ENCODE data around the gene CCDC28B. TPM values are rescaled to one million over a fixed set of nuclear protein-coding genes. Genes with fewer than 3 reads are reported as not detected.

The CCDC28B gene
- polyA plus RNA-seq, 1 experiment: 13.9 TPM

GRCh38 chr1:32216566-32216965, 16.2 kb downstream of the CCDC28B start:
- ChIA-PET CTCF (interaction anchor here (0.7 to 4.0 kb wide), 24 partner anchors 9 to 198 kb away, joined by 3 to 35 read pairs (median 7); partner anchors contain the start of genes BSDC1, CCDC28B, FAM167B and HDAC1), POLR2A (interaction anchor here (0.6 to 0.8 kb wide), 2 partner anchors 30 to 35 kb away, joined by 3 to 6 read pairs; no protein-coding TSS in a partner anchor)
- Histone ChIP-seq H3K27me3 (ENCODE audit: control insufficient read depth, insufficient read depth, low read length) (no peaks in the 10 kb centered on the region), H3K36me3 (ENCODE audit: control insufficient read depth, insufficient read depth, low read length) (peaks cover 21% of the 10 kb centered on the region), H3K4me3 (ENCODE audit: low read depth, low read length) (no peak overlapping the region)
- TF ChIP-seq CTCF (IDR thresholded peaks at IDR 0.05; ENCODE audit: insufficient read depth, low read depth, low read length): no peak
- DNase-seq (ENCODE audit: low read depth): no peak

GRCh38 chr1:32219022-32219421, 18.6 kb downstream of the CCDC28B start:
- no peak for TF ChIP-seq CTCF (IDR thresholded peaks at IDR 0.05; ENCODE audit: insufficient read depth, low read depth, low read length)
- Histone ChIP-seq H3K4me3 (ENCODE audit: low read depth, low read length) (no peak overlapping the region), H3K27me3 (ENCODE audit: control insufficient read depth, insufficient read depth, low read length) (no peaks in the 10 kb centered on the region), H3K36me3 (ENCODE audit: control insufficient read depth, insufficient read depth, low read length) (peaks cover 19% of the 10 kb centered on the region)
- CTCF ChIA-PET: interaction anchor here (1.2 to 1.8 kb wide), 2 partner anchors 29 to 181 kb away, joined by 5 read pairs; no protein-coding TSS in a partner anchor
- POLR2A ChIA-PET: interaction anchor here (0.7 kb wide), 1 partner anchor 23 kb away, joined by 7 read pairs; no protein-coding TSS in a partner anchor
- peak; percentile 54 for DNase-seq (ENCODE audit: low read depth)

GRCh38 chr1:32220746-32221580, 20.6 kb downstream of the CCDC28B start:
- ChIA-PET CTCF (interaction anchor here (0.8 to 1.2 kb wide), 2 partner anchors 28 to 131 kb away, joined by 3 read pairs; no protein-coding TSS in a partner anchor), POLR2A (no interaction called here)
- Histone ChIP-seq H3K27me3 (ENCODE audit: control insufficient read depth, insufficient read depth, low read length) (no peaks in the 10 kb centered on the region), H3K36me3 (ENCODE audit: control insufficient read depth, insufficient read depth, low read length) (peaks cover 16% of the 10 kb centered on the region), H3K4me3 (ENCODE audit: low read depth, low read length) (peak overlapping the region; percentile 67)
- DNase-seq (ENCODE audit: low read depth): no peak
- TF ChIP-seq CTCF (IDR thresholded peaks at IDR 0.05; ENCODE audit: insufficient read depth, low read depth, low read length): no peak

- POLR2A ChIA-PET: no interaction called here
Measured at GRCh38 chr1:32221581-32221979, 21.2 kb downstream of the CCDC28B start.

More at GRCh38 chr1:32221581-32221979, 21.2 kb downstream of the CCDC28B start:
- no peak for TF ChIP-seq CTCF (IDR thresholded peaks at IDR 0.05; ENCODE audit: insufficient read depth, low read depth, low read length)
- Histone ChIP-seq H3K4me3 (ENCODE audit: low read depth, low read length) (peak overlapping the region; percentile 67), H3K36me3 (ENCODE audit: control insufficient read depth, insufficient read depth, low read length) (peaks cover 15% of the 10 kb centered on the region), H3K27me3 (ENCODE audit: control insufficient read depth, insufficient read depth, low read length) (no peaks in the 10 kb centered on the region)
- CTCF ChIA-PET: interaction anchor here (1.2 kb wide), 1 partner anchor 27 kb away, joined by 3 read pairs; no protein-coding TSS in a partner anchor
- DNase-seq (ENCODE audit: low read depth): no peak

Measured in BJ (cell line).